Stimulated activated CD4-positive, alpha-beta T cell treated with anti-CD3 and anti-CD28 coated beads, TNF-alpha, amount 100 ng/mL, for 1 hour (primary cell): ENCODE measurements around the gene OR7C1.
"Not testable (repeated sequence)": the region's sequence is repeated elsewhere in the genome, so short reads cannot be mapped to it uniquely, and the experiment has no call there.

Experiments
- DNase-seq, 3 donors: peaks; one replicate each; pipeline ENCODE4 v3.0.0-alpha.2; 2020; ENCODE audit warnings: low read depth in 3 of 3, low spot score in 1 of 3

The OR7C1 gene

GRCh38 chr19:14785102-14785793, 49.7 kb downstream of the OR7C1 start:
- not testable (repeated sequence) for DNase-seq

GRCh38 chr19:14784730-14785101, 50.3 kb downstream of the OR7C1 start:
- not testable (repeated sequence) for DNase-seq

- not testable (repeated sequence) for DNase-seq
These were observed 51.5 kb downstream of the OR7C1 start for GRCh38 chr19:14783410-14783998.

- DNase-seq = no peak
These were observed 52.2 kb downstream of the OR7C1 start for GRCh38 chr19:14782626-14783409.

- not testable (repeated sequence) for DNase-seq
These were observed 53.1 kb downstream of the OR7C1 start for GRCh38 chr19:14781713-14782536.

- not testable (repeated sequence) for DNase-seq
These were observed 54.3 kb downstream of the OR7C1 start for GRCh38 chr19:14780622-14781225.

GRCh38 chr19:14779151-14779550, 55.8 kb downstream of the OR7C1 start:
- no peak for DNase-seq

GRCh38 chr19:14778110-14778845, 56.7 kb downstream of the OR7C1 start, which contains the start of gene ADGRE2:
Gene ADGRE2, minus strand, starts transcription at chr19:14778560. Its CDS starts 1,804 bp downstream, at chr19:14776756.
- not testable (repeated sequence) for DNase-seq

GRCh38 chr19:14777645-14778044, 57.3 kb downstream of the OR7C1 start:
- DNase-seq = not testable (repeated sequence)

GRCh38 chr19:14775869-14776586, 59.0 kb downstream of the OR7C1 start:
- DNase-seq = no peak

- not testable (repeated sequence) for DNase-seq
These were observed 59.7 kb downstream of the OR7C1 start for GRCh38 chr19:14775326-14775725.

- DNase-seq = no peak
These were observed 60.6 kb downstream of the OR7C1 start for GRCh38 chr19:14774373-14774772.

- not testable (repeated sequence) for DNase-seq
These were observed 61.3 kb downstream of the OR7C1 start for GRCh38 chr19:14773722-14774121.

GRCh38 chr19:14772995-14773394, 62.0 kb downstream of the OR7C1 start:
- DNase-seq = no peak

- DNase-seq = no peak
These were observed 62.5 kb downstream of the OR7C1 start for GRCh38 chr19:14772467-14772866.

- DNase-seq = no peak
These were observed 63.8 kb downstream of the OR7C1 start for GRCh38 chr19:14770944-14771839.

GRCh38 chr19:14770136-14770535, 64.8 kb downstream of the OR7C1 start:
- no peak for DNase-seq

GRCh38 chr19:14769201-14769600, 65.8 kb downstream of the OR7C1 start:
- no peak for DNase-seq
